Measurements from ENCODE around the gene RAB19. TPM values are rescaled to one million over a fixed set of nuclear protein-coding genes. Genes with fewer than 3 reads are reported as not detected.

Gene RAB19
- total RNA-seq, 4 donors from 2014 or later = 7.4 to 18.6 (median 10.1) TPM

- Histone ChIP-seq H3K27ac (peak overlapping the region in 1 of 4 donors; percentile 41), H3K4me1 (no peaks in the 10 kb centered on the region), H3K27me3 (no peaks in the 10 kb centered on the region), H3K4me3 (no peak overlapping the region), H3K9me3 (no peaks in the 10 kb centered on the region), H3K36me3 (no peaks in the 10 kb centered on the region)
- TF ChIP-seq POLR2A (IDR thresholded peaks at IDR 0.05) = no peak
- TF ChIP-seq, protein P1, sequence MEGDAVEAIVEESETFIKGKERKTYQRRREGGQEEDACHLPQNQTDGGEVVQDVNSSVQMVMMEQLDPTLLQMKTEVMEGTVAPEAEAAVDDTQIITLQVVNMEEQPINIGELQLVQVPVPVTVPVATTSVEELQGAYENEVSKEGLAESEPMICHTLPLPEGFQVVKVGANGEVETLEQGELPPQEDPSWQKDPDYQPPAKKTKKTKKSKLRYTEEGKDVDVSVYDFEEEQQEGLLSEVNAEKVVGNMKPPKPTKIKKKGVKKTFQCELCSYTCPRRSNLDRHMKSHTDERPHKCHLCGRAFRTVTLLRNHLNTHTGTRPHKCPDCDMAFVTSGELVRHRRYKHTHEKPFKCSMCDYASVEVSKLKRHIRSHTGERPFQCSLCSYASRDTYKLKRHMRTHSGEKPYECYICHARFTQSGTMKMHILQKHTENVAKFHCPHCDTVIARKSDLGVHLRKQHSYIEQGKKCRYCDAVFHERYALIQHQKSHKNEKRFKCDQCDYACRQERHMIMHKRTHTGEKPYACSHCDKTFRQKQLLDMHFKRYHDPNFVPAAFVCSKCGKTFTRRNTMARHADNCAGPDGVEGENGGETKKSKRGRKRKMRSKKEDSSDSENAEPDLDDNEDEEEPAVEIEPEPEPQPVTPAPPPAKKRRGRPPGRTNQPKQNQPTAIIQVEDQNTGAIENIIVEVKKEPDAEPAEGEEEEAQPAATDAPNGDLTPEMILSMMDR (IDR thresholded peaks at IDR 0.05) = no peak
- no peak for DNase-seq
Measured at GRCh38 chr7:140439359-140439758, 35.5 kb downstream of the RAB19 start.

DNA sequence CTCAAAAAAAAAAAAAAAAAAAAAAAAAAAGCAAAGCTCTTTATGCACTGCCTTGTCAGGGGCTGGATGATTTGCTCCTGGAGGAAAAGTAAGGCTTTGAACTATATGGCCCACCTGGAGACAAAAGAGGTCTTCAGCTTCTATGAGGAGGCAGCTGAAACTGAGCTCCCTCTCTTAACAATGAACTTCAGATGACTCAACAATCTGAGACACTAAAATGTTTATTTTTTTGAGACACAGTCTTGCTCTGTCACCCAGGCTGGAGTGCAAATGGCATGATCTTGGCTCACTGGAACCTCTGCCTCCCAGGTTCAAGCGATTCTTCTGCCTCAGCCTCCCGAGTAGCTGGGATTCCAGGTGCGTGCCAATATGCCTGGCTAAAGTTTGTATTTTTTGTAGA lies 36.7 kb downstream of the RAB19 start:
- no peak for DNase-seq
- Histone ChIP-seq H3K36me3 (no peaks in the 10 kb centered on the region), H3K4me1 (no peaks in the 10 kb centered on the region), H3K4me3 (no peak overlapping the region), H3K27me3 (no peaks in the 10 kb centered on the region), H3K27ac (no peak overlapping the region), H3K9me3 (no peaks in the 10 kb centered on the region)
- TF ChIP-seq POLR2A (IDR thresholded peaks at IDR 0.05) = no peak
- TF ChIP-seq, protein P1 (IDR thresholded peaks at IDR 0.05) = no peak

DNA sequence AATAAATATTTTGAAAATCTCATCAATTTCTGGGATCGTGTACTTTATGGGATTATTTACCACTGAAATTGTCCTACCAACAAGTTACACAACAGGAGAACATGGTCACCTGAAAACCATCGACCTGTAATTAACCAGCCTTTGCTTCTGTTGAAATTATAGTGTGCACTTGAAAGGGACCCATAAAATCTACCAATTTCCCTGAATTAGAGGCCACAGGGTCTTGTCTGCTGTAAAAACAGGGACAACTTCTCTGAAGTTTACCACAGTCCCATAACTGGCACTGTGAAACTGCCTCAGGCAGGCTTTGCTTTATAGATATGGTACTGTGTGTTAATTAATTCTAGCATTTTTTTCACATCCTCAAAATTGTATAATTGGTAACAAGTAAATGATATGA lies 37.7 kb downstream of the RAB19 start:
- Histone ChIP-seq H3K36me3 (no peaks in the 10 kb centered on the region), H3K4me3 (no peak overlapping the region), H3K9me3 (no peaks in the 10 kb centered on the region), H3K4me1 (no peaks in the 10 kb centered on the region), H3K27me3 (no peaks in the 10 kb centered on the region), H3K27ac (no peak overlapping the region)
- DNase-seq = no peak
- TF ChIP-seq, protein P1 (IDR thresholded peaks at IDR 0.05) = no peak
- TF ChIP-seq POLR2A (IDR thresholded peaks at IDR 0.05) = no peak

GRCh38 chr7:140446467-140446866 lies 42.6 kb downstream of the RAB19 start:
- H3K36me3 ChIP-seq = no peaks in the 10 kb centered on the region
- no peaks in the 10 kb centered on the region for H3K27me3 ChIP-seq
- H3K27ac ChIP-seq = no peak overlapping the region
- no peak for DNase-seq
- no peaks in the 10 kb centered on the region for H3K4me1 ChIP-seq
- no peak for TF ChIP-seq POLR2A (IDR thresholded peaks at IDR 0.05)
- TF ChIP-seq, protein P1 (IDR thresholded peaks at IDR 0.05) = no peak
- H3K9me3 ChIP-seq = no peaks in the 10 kb centered on the region
- H3K4me3 ChIP-seq = no peak overlapping the region

- Histone ChIP-seq H3K4me3 (no peak overlapping the region), H3K9me3 (no peaks in the 10 kb centered on the region), H3K4me1 (no peaks in the 10 kb centered on the region), H3K27ac (no peak overlapping the region), H3K36me3 (peaks cover 0 to 8% (median 0%) of the 10 kb centered on the region in 3 donors), H3K27me3 (no peaks in the 10 kb centered on the region)
- DNase-seq = no peak
- TF ChIP-seq POLR2A (IDR thresholded peaks at IDR 0.05) = no peak
- TF ChIP-seq, protein P1 (IDR thresholded peaks at IDR 0.05) = no peak
Measured at GRCh38 chr7:140447841-140448240, 44.0 kb downstream of the RAB19 start.

Measured in Peyer's patch (tissue), 4 donors.